CD4-positive, alpha-beta T cell treated with Interferon gamma for 1 hour (primary cell): ENCODE results near the gene DIPK1C.
A peak's percentile ranks its signal among the peaks of the same experiment; 100 is the strongest.
"Not testable (repeated sequence)": the region's sequence is repeated elsewhere in the genome, so short reads cannot be mapped to it uniquely, and the experiment has no call there.

Experiments used
- DNase-seq: peaks from one replicate; pipeline ENCODE4 v3.0.0-alpha.2; 2020

DIPK1C gene

DNA sequence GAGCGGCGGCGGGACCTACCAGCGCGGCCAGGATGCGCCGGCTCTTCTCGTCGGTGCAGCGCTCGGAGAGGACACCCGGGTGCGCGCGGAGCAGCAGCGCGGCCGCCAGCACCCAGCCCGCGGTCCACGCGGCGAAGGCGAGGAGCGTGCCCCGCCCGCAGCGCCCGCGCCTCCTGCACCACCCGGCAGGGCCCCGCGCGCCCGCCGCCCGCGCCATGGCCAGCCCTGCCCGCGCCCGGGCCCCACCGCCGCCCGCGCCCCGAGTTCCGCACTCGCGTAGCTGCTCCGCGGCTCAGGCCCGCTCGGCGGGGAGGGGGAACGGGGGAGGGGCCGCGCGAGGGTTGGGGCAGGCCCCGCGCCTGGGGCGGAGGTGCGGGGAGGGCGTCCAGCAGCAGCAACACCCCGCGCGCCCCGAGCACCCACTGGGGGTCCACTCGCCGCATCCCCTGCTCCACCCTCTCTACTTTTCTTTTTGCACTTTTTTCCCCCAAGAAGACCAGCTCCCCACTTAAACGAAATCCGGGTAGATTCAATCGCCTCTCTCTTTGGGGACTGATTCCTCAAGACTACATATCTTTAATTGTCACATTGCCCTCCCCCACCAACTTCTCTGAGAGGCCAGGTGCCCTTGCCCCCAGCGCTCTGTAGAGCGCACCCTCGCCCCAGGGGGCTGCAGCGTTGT, at the start of gene DIPK1C:
DIPK1C (minus strand) TSS at position 266 of the 682 bp plus-strand sequence; CDS start at position 217, 49 bp downstream.
- DNase-seq = no peak

DNA sequence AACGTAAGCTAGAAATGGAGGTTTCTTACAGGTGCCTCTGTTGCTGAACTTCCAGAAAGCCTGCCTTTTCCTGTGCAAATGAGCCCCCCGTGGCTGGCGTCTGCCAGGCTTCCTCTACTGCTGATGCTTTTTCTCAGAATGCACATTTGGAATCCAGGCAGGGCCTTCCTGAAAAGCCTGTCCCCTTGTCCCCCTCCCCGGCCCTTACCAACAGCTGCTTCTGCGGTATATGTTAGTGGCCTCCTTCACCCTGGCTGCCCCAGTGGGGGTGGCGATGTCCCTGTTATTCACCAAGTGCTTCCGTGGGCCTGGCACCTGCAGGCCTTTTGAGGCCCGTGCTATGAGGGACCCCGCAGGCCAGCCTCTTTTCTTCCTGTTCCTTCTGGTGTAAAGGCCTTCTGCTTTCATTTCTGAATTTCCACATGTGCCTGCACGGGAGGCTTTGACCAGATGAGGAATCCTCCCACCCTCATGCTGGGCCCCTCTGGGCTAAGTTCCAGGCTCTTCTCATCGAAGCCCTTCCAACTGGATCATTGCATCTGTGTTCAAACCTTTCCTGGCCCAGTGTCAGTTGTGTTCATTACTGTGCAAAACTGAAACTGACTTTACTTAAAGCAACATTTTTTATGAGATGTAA, 49.5 kb upstream of the DIPK1C start:
- DNase-seq = no peak

DNA sequence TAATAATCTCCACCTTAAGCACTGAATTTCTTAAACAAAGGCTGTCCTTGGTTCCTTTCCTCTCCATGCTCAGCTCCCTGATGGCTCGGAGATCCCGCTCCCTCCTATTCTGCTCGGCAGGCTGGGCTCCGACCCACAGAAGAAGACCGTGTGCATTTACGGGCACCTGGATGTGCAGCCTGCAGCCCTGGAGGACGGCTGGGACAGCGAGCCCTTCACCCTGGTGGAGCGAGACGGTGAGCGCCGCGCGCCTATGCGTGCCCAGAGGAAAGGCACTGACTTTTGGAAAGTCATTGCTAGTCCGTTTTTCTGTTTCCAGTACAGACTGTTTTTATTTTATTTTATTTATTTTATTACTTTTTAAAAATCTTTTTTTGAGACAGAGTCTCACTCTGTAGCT, 48.7 kb upstream of the DIPK1C start:
- DNase-seq = no peak

DNA sequence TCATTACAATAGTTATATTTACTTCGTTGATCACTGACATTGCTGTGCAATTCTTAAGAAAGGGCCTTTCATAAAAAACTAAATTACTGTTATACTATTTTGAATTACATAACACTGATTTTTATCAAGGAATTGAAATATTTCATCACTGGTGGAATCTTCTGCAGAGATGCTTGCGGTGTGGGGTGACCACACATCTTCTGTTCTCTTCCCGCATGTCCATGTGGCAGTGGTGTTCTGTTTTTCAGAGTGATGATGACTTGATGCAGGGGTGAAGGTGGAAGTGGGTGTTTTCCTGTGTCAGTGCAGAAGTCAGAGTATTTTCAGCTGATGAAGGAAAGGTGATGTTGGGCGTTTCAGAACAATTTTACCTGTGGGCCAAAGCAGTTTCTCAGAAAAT, 46.0 kb upstream of the DIPK1C start:
- no peak for DNase-seq

DNA sequence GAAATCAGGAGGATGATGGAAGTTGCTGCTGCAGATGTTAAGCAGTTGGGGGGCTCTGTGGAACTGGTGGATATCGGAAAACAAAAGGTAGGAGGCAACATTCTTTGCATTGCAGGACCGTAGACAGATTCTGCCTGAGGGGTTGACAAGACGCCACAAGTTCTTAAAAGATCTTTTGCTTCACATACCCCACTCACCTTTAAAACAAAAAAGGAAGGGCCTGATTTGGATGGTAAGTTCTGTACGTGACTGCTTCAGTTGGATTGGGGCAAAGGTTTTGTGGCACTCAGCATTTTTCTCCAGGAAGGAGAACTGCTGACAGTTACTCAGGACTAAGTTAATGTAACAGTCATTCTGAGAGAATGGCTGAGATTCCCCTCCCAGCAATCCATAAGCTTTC, 44.3 kb upstream of the DIPK1C start:
- DNase-seq = no peak

DNA sequence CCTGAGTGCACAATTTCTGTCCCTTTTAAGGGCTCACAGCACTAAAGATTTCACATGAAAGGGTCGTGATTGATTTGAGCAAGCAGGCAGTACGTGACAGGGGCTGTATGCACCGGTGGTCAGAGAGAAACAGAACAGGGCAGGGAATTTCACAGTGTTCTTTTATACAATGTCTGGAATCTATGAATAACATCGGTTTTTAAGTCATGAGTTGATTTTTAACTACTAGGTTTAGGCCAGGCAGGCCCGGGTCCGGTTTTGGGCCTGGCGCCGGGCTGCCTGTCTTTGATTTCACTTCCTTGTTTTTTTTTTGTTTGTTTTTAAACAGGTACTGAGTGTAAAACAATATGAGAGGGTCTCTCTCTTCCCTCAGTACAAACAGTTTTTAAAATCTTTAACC, 43.7 kb upstream of the DIPK1C start:
- not testable (repeated sequence) for DNase-seq

DNA sequence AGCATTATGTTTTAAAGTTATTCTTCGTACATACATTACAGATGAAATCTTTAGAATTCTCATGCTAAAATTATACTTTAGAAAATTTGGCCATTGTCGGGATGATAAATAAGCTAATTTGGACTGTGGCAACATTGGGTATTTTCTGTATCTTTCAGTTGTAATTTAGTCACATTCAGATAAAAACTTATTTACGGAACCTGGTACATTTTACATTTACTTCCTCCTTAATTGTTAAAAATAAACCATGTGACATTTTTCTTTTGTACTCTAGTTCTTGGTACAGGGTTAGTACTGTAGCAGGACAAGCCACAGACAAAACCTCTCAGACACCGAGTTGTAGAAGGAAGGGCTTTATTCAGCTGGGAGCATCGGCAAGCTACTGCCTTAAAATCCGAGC, 43.3 kb upstream of the DIPK1C start:
- DNase-seq = no peak

DNA sequence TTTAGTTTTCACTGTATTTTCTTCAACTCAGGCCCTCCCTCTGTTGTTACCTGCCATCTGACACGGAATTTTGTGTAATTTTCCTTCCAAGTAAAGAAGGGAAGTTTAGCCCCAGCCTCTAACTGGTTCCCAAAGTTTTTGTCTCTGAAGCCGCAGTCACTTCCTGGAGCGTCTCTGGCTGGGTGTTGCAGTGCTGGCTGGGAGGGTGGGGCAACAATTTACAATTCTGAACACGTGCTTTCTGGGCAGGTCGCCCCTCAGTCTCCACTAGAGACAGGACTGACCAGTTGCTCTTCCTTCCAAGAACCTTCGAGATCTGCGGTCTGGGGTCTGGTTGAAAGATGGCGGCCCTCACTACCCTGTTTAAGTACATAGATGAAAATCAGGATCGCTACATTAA, 42.5 kb upstream of the DIPK1C start:
- DNase-seq = peak; percentile 80

DNA sequence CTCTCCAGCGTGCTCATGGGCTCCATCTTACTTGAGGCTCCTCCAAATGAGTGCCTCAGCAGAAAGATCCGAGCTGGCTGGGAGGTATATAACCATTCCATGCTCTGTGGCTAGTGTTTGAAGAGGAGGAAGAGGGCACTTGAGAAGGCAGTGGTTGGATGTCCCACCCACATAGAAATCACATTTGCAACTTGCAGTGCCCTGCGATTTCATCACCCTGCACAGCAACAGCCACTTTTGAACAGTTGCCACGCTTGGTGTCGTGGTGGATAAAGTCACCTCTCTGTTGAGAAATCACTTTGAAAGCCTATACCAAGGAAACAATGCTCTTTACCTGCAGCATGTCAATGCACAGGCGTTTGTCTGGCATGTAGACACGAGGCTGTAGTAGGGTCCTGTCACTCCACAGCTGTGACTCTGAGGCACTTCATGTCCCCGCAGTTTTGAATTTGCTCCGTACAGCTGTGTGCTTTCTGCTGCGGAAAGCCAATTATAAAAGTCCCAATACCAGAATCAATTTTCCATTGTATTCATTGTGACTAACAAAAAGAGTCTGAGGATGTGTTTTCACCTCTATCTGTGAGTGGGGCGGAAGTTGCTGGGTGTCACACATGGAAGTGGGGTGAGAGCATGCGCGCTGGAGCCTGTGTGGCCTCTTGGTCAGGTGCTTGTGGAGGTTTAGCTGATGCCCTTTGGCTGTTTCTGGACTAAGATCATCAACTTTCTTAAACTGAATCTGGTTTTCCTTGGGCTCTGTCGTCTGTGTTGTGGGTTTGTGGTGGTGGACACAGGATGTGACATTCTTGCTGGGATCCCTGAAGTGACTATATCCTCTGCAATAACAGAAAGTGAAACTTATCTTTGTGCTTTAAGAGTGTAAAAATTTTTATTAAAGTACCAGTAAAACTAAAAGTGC, 41.9 kb upstream of the DIPK1C start:
- DNase-seq = peak; percentile 79

DNA sequence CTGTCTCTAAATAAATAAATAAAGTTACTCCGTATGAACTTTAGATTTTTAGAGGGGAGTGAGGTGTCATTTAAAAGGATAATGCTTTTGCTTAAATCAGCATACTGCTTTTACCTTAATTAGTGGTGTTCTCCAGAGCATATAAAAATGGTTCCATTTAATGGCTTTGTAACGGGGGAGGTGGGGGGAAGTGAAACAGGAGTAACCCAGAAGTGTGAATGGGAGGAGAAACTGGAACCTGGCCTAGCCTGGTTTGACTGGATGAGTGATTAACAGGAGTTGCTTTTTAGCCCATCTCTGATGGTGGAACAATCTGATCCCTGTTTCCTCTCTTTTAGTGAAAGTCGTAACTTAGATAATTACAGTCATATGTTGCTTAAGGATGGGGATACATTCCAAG, 40.7 kb upstream of the DIPK1C start:
- no peak for DNase-seq

DNA sequence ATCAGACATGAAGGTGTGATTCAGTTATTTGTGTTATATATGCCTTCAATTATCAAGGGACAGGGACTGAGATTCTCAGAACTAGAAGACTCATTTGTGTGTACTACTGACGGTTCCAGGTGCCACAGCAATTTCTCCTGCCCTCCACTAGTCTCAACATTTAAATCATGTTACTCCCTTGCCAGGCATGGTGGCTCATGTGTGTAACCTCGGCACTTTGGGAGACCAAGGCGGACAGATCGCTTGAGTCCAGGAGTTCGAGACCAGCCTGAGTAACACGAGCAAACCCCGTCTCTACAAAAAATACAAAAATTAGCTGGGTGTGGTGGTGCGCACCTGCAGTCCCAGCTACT, 40.2 kb upstream of the DIPK1C start:
- DNase-seq = no peak

DNA sequence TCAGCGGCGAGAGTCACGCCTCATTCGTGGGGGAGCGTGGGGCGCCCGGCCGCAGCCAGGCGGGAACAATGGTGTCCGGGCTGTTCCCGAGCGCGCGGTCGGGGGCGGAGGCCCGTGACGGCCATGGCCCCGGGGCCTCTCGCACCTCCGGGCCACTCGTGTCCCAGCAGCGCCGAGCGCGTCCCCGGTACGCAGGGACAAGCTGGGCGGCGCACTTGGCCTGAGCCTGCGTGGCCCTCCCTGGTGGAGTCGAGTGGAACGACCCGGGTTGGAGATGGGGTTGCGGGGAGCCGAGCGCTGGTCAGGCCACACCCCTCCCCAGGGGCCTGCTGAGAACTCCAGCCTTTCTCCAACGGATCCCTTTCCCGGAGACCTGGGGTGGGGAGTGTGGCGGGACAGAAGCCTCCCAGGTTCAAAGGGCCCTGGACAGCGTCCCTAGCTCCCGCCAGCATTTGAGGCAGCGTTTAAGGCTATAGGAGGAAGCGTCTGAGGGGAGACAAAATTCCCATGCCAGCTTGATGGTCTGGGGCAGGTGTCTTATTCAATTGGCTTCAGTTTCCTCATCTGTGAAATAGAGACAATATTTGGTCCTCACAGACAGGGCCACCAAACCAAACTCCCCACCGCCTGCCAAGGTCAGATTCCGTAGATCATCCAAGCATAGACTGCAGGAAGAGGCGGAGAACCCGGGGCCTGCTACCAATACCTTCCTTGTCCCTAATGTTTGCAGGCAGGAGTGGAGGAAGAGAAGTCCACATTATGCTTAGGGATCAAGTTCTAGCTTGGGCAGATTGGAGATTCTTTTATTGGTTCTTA, 39.6 kb upstream of the DIPK1C start:
- DNase-seq = peak; percentile 48

DNA sequence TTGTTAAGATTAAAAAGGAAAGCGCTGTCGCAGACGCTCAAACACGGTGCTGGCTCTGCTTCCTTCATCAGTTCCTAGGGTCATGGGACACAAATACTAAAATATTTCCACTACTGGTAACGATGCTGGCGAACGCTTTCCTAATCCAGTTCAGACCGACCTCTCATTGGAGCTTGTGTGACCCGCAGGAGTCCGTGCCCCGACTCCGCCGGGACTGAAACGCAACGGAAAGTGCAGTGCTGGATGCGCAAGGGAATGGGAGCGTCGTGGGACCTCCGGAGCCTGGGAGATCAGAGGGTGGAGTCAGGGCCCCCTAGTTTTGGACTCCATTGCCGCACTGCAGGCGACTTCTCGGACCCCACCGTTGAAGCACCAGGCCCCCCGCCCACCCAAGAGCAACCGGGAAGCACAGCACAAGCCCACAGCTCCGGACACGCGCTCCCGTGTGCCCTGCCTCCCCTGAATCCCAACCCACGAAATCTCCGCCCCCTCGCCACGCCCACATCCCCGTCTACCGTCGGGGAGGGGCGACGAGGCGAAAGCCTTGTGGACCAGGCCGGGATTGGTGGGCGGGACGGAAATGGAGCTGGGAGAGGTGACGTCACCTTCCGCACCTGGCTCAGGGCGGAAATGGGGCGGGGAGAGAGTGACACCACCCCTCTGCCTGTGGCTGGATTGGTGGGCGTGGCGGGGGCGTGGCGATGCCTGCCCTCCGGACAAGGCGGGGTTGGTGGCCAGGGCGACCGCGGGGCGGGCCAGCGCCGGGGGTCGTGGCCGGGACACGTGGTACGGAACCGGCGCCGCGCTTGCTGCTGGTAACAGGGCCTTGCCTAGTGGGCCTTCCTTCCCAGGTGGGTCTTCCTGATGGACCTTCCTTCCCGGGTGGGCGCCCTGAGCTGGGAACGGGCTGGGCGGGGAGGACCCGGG, 38.7 kb upstream of the DIPK1C start, which contains the start of gene CNDP2:
CNDP2 (plus strand) TSS at position 783 of the 927 bp plus-strand sequence. CDS start 3,611 bp downstream, outside the sequence.
- DNase-seq = peak; percentile 98

DNA sequence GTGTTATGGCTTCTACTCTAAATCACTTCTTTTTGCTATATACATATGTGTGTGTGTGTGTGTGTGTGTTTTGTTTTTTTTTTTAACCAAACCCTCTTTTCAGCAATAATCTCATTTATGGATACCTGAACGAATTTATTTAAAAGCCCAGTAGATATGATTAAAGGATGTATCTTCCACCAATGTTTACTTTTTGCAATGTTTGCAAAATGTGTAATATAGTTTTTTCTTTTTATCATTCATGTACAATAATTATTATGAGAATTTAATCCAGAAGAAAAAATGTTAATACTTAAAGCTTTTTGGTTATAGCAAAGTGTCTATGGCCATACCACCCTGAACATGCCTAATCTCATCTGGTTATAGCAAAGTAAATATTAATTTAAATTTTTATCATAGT, 37.4 kb upstream of the DIPK1C start:
- DNase-seq = no peak

DNA sequence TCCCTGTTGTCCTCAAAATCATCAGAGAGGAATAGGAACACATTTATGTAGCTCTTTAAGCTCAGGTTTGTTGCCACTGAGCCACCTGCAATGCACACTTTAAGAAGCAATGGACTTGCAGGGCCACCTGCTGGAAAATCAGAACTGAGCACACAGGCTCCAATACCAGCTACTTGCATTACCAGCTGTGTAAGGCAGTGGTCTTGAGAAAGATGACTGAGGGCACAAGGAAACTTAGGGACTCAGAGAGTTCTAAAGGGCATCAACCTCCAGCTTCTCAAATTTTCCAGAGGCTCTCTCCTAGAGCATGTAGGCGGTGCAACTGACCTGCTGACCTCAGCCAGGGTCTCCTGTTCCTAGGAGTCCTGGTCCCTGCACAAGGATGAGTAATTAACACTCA, 36.6 kb upstream of the DIPK1C start:
- peak; percentile 75 for DNase-seq

DNA sequence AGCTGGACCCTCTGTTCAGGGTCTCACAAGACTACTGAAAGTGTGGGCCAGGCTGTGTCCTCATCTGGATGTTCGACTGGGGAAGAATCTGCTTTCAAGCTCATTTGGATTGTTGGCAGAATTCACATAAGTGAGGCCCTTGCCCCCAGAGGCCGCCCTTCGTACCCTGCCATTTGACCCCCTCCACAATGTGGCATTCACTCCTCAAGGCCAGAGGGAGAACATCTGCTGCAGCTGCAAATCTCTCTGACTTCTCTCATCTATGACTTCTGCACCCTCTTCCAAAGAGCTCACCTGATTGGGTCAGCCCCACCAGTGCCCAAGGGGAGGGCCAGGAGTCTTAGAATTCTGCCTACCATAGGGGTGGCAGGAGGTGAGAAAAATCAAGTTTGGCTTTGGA, 35.2 kb upstream of the DIPK1C start:
- no peak for DNase-seq

DNA sequence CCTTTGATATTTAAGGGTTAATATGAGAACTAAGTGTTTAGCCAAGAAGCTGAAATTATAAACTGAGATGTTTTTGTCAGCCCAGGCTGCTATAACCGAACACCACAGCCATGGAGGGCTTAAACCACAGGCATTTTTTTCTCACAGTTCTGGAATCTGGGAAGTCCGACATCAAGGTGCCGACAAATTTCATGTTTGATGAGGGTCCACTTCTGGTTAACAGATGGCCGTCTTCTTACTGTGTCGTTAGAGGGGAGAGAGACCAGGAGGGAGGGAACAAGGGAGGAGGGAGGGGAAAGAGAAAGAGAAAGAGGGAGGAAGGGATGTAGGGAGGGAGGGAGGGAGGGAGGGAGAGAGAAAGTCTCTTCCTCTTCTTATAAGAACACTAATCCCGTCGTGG, 32.6 kb upstream of the DIPK1C start:
- no peak for DNase-seq

DNA sequence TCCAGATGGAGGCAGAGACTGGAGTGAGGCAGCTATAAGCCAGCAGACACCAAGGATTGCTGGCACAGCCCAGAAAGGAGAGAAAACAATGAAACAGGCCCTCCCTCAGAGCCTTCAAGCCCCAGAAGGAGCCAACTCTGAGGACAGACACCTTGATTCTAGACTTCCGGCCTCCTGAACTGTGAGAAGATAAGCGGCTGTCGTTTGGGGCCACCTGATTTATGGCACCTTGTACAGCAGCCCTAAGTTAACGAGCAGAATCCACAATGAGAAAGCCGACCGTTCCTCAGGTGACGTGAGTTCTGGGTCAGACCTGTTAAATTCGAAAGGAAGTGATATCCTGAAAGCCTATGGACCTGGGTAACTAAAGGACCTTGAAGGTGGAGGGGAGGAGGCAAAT, 31.8 kb upstream of the DIPK1C start:
- no peak for DNase-seq

DNA sequence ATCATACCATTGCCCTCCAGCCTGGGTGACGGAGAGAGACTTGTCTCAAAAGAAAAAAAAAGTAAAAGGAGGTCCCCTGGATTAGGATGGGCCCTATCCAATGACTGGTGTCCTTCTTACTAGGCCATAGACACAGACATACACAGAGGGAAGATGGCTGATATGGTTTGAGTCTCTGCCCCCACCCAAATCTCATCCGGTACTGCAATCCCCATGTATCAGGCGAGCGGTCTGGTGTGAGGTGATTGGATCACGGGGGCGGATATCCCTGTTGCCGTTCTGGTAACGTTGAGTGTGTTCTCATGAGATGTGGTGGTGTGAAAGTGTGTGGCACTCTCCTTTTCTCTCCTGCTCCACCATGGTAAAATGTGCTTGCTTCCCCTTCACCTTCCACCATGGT, 31.2 kb upstream of the DIPK1C start:
- no peak for DNase-seq

DNA sequence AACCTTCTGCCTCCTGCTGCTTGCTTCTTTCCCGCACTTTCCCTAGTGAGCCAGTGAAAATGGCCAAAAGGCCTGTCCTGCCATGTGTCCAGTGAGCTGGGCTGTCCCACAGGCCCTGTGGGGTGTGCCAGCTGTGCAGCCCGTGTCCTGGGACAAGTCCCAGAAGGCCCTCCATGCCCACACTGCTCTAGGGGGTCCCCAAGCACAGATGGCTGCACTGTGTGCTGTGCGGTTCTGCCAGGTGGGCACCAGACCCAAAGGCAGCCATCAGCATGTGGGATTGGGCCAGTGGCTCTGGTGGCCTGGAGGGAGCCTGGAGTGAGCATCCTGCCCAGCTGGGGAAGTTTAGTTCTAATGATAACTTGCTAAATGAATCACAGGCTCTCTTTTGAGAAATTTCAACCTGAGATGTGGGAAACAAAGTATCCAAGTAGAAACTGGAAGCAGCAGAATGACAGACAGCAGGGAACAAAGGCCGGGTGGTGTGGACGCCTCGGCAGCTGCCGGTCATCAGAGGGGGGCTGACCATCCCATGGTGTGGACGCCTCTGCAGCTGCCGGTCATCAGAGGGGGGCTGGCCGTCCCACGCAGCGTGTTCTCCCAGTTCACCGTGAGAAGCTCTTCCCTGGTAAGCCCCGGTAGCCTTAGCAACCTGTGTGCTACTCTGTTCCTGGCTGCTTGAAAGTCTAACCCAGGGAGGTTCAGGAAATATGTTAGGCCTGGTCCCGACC, 29.2 kb upstream of the DIPK1C start:
- no peak for DNase-seq

DNA sequence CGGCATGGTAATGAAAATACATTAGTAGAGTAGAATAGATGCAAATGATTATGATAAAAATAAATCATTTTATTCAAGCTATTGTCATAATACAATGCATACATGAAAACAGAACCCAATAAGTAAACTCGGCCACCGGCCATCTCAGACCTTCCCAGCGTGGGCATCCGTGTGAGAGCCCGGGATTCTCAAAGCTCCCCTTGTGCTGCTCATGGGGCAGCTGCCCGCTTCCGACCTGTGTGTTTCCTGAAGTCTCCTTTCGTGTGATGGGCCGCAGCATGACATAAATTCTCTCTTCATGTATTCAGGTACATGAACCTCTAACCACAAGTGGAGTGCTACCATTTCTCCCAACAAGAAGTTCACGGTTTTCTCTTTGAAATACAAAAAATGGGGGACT, 25.6 kb upstream of the DIPK1C start:
- no peak for DNase-seq
